GM12873 (cell line): ENCODE data around the gene LIN28B.

ENCODE experiments used
- TF ChIP-seq, protein P1 (sequence below): IDR thresholded peaks from 2 replicates; pipeline ENCODE4 v1.5.1; 2012; ENCODE audit warnings: low read depth, mild to moderate bottlenecking, moderate library complexity, low read length, control low read depth; ENCODE audit not compliant: insufficient read depth; ENCODE audit errors: missing control alignments

Gene LIN28B

GRCh38 chr6:104959026-104959858, 2.3 kb downstream of the LIN28B start:
- TF ChIP-seq, protein P1, sequence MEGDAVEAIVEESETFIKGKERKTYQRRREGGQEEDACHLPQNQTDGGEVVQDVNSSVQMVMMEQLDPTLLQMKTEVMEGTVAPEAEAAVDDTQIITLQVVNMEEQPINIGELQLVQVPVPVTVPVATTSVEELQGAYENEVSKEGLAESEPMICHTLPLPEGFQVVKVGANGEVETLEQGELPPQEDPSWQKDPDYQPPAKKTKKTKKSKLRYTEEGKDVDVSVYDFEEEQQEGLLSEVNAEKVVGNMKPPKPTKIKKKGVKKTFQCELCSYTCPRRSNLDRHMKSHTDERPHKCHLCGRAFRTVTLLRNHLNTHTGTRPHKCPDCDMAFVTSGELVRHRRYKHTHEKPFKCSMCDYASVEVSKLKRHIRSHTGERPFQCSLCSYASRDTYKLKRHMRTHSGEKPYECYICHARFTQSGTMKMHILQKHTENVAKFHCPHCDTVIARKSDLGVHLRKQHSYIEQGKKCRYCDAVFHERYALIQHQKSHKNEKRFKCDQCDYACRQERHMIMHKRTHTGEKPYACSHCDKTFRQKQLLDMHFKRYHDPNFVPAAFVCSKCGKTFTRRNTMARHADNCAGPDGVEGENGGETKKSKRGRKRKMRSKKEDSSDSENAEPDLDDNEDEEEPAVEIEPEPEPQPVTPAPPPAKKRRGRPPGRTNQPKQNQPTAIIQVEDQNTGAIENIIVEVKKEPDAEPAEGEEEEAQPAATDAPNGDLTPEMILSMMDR: no peak

- TF ChIP-seq, protein P1: no peak
Measured at GRCh38 chr6:104969108-104969507, 12.2 kb downstream of the LIN28B start.

DNA sequence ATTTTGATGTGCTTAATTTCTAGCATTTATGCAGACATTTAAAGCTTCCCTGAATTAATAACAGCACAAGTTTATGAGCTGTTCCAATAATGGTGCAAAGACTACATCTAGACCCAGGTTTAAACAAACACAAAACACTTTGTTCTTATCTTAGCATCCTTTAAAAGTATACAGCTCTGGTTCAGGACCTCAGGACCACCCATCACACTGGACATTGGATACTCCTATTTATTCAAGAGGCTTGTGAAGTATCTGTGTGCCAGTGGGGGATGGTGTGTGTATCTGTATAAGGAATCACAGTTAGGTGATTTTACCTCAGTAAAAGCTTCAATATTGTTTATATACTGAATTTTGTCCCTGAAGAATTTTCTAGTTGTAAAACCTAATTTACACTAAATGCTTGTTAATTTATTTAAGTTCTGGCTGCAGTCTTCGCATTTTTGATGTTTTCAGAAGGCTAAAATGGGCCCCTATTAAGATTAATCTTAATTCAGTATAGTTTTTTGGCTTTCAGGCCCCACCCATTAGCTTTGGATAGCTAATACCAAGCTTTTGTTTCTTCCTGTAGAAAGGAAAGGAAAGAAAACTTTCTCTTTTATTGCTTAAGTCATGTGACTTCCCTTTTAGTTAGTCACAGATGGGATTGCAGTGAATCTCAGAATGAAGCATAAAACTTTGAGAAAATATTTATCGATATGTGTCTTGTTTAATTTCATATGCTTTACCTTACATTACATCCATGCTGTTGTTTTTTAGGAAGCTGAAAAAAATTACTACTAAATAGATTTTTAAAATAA, 13.1 kb downstream of the LIN28B start:
- TF ChIP-seq, protein P1: no peak

- TF ChIP-seq, protein P1: no peak
Measured at GRCh38 chr6:104973404-104973803, 16.5 kb downstream of the LIN28B start.

GRCh38 chr6:104983296-104983695, 26.4 kb downstream of the LIN28B start:
- TF ChIP-seq, protein P1: no peak

DNA sequence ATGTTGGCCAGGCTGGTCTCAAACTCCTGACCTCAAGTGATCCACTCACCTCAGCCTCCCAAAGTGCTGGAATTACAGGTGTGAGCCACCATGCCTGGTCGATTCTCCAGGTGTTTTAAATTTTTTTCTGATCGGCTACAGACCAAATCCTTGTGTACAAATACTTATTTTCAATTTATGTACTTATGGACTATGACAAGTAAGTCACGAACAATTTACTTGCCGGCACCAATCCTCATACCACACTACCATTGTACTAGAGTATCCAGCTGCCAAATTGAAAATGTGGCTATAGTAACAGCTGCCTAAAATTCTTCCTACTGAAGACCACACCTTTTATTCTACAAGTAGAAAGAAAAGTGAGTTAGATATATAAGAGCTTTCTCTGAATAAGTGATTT, 26.9 kb downstream of the LIN28B start:
- TF ChIP-seq, protein P1: no peak

DNA sequence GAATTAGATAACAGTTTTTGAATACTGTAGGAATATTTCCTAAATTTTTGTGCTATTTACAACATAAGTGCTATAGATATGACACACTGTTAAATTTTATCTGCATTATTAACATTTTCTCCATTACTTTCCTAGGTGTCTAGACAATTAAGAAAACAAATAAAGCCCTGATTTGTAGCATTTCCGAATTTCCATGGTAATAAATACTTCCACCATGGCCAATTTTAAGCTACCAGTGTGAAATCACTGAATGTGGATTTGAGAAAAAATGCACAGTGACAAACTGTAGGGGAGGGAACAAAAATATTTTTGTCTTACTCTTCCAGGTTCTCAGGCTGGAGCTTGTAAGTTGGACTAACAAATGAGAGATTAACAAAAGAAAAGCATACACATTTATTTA, 27.9 kb downstream of the LIN28B start:
- TF ChIP-seq, protein P1: no peak
